Motor neuron (in vitro differentiated cells): ENCODE measurements around the gene POTEE. TPM values are rescaled to one million over a fixed set of nuclear protein-coding genes. Genes with fewer than 3 reads are reported as not detected.
"Not testable (repeated sequence)": the region's sequence is repeated elsewhere in the genome, so short reads cannot be mapped to it uniquely, and the experiment has no call there.

Experiments used
- ATAC-seq, 8 experiments: fragments of 200-7000 bp; cut with Tn5 transposase; replicated peaks in 6 of 8; 2 replicates each; pipeline ENCODE4 v1.8.0; 2021; ENCODE audit warnings: mild to moderate bottlenecking in 8 of 8, moderate library complexity in 8 of 8
- H3K27ac ChIP-seq, 2 donors: fragments of 250-450 bp; sonication (Bioruptor Pico); 2 replicates each; pipeline ENCODE4 v1.9.0; 2021; ENCODE audit warnings: antibody characterized with exemption in 2 of 2, mild to moderate bottlenecking in 2 of 2, moderate library complexity in 1 of 2
- H3K4me1 ChIP-seq, 2 donors: fragments of 250-450 bp; sonication (Bioruptor Pico); replicated peaks in 1 of 2; 2 replicates each; pipeline ENCODE4 v1.6.1; 2021; ENCODE audit warnings: antibody characterized with exemption in 2 of 2, mild to moderate bottlenecking in 2 of 2, moderate library complexity in 1 of 2
- H3K4me3 ChIP-seq, 5 donors: fragments of 250-450 bp; sonication (Bioruptor Pico); 2 replicates each; pipeline ENCODE4 v1.9.0; 2021; ENCODE audit warnings: antibody characterized with exemption in 5 of 5, mild to moderate bottlenecking in 5 of 5, moderate library complexity in 4 of 5
- WGBS, 10 experiments: fragments of 450-650 bp; shearing (Covaris generic); methylation state at CpG; one replicate each; pipeline ENCODE4 v1.0.0; 2022; 5-methylcytosine and 5-hydroxymethylcytosine counted together
- in situ Hi-C, 9 experiments: fragments of 400-800 bp; cut with MboI; loops; one replicate each; pipeline ENCODE4 v1.15.0; 2021; ENCODE audit warnings: low sequenced_read_pairs in 9 of 9, low pct_unique_long_range_greater_than_20kb in 2 of 9; ENCODE audit not compliant: unreplicated experiment in 9 of 9
- total RNA-seq, 8 experiments: library from RNA; unstranded; fragments of 300-600 nt; gene quantifications; 2 replicates each; pipeline versions ENCODE4 v1.2.3 to v1.2.4, GENCODE V29; 2022

POTEE gene
- total RNA-seq, 8 experiments from 2014 or later = 0.11 to 5.8 (median 0.28) TPM

DNA sequence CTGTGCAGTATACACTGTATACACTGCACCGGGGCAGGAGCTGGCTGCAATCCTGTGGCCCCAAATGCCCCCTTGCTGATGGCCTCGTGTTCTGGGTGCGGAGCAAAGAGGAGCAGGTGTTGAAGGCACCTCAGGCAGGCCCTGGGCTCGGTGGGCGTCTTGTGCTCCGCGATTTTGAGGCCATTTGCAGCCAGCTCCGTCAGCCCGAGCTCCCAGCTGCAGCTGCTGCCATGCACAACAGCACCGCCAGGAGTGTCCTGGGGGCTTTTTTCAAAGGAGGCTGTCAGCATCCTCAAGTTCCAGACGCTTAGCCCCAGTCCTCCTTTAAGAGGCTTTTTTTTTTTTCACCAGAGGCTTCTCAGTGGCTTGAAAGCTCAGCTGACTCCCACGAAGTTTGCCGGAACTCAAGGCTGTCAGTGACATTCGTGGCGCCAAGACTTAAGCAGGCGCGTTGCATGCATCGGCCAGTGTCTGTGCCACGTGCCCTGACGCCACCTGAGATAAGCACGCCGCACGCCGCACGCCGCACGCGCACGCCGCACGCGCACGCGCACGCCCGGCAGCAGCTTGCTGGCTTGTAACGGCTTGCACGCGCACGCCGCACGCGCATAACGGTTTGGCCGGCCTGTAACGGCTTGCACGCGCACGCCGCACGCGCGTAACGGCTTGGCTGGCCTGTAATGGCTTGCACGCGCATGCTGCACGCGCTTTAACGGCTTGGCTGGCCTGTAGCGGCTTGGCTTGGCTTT is 8.1 kb downstream of the POTEE start:
- H3K4me3 ChIP-seq, in situ Hi-C loops, H3K4me1 ChIP-seq, H3K27ac ChIP-seq, ATAC-seq: not testable (repeated sequence)
- WGBS, 10 experiments = no CpG with 5 or more reads among the region's 60 CpGs

DNA sequence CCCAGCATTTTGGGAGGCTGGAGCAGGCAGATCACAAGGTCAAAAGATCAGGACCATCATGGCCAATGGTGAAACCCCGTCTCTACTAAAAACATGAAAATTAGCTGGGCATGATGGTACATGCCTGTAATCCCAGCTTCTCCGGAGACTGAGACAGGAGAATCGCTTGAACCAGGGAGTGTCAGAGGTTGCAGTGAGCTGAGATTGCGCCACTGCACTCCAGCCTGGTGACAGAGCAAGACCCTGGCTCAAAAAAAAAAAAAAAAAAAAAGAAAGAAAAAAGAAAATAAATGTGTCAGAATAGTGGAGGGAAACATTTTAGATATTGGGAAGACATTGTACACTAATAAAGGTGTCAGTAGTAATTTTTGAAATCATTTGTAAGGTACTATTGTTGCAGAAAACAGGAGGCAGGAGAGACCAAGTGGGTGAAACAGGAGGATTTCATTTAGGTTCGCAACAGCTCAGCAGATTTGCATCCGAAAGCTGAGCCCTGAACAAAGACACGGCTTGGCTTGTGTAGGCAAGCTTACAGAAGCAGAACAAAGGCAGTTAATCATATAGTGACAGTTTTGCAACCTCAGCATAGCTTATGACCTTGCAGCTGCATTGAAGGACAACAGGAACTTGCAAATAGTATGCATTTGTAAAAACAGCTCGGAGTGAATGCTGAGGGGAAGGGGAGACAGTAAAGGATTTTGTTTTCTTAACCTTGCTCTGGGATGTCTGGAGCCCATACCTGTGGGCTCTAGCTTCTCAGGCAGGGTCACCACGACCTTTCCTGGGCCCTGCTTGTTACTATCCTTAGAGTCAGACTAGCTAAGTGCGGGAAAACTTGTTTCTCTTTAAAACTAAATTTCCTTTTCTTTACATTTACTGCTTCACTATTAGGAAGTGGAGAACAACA is 26.5 kb downstream of the POTEE start:
- H3K27ac ChIP-seq = peak overlapping the region; percentile 73 to 77
- peak in 5 of 8 experiments; percentile 97 to 98 (median 98) for ATAC-seq
- in situ Hi-C loops, H3K4me3 ChIP-seq, H3K4me1 ChIP-seq: not testable (repeated sequence)
- 0 to 34% (median 1%) methylated on average over 1 to 3 of the region's 10 CpGs; no CpG with 5 or more reads in 2 of the 10 experiments for WGBS, 10 experiments

Other genes with a start within 250 kb of the POTEE start
- 100 to 1,000 TPM in 1 of 8 experiments, 10 to 100 TPM in 7; 43.6 to 100 (median 70.4) TPM for gene FAM168B, start 116.1 kb upstream of the POTEE start, total RNA-seq
- 100 to 1,000 TPM in 3 of 8 experiments, 10 to 100 TPM in 5; 52.8 to 242 (median 73.4) TPM for gene PLEKHB2, start 104.2 kb upstream of the POTEE start, total RNA-seq
- gene RAB6D, start 154.6 kb downstream of the POTEE start, total RNA-seq = 1 to 10 TPM in 1 of 8 experiments, under 1 TPM in 6, not detected in 1; 0.25 to 2.0 (median 0.46) TPM